Activated B cell treated with CpG ODN at 0.5 μM for 24 hours (primary cell): ENCODE results near the gene INTS4. TPM values are rescaled to one million over a fixed set of nuclear protein-coding genes. Genes with fewer than 3 reads are reported as not detected.
"Not testable (repeated sequence)": the region's sequence is repeated elsewhere in the genome, so short reads cannot be mapped to it uniquely, and the experiment has no call there.

Source experiments
- ATAC-seq: fragments of 200-7000 bp; cut with Tn5 transposase; one replicate; pipeline ENCODE4 v1.10.0; 2021; ENCODE audit warnings: low read depth, mild to moderate bottlenecking, moderate library complexity
- CTCF ChIA-PET: fragments of 350-600 bp; sonication (Branson Sonifier 250); formaldehyde crosslinking; loops from one replicate; lab custom pipeline; 2021; ENCODE audit warnings: antibody characterized with exemption; lab: Charles Lee
- POLR2A ChIA-PET: fragments of 350-600 bp; sonication (Branson Sonifier 250); formaldehyde crosslinking; loops from one replicate; lab custom pipeline; 2021; ENCODE audit warnings: antibody characterized with exemption; lab: Charles Lee
- DNase-seq: peaks from one replicate; pipeline ENCODE4 v3.0.0; 2022
- H3K27ac Mint-ChIP-seq: one replicate; pipeline ENCODE4 v1.8.0; 2020; ENCODE audit warnings: mixed read lengths
- H3K27me3 Mint-ChIP-seq: one replicate; pipeline ENCODE4 v1.8.0; 2021; ENCODE audit warnings: mixed read lengths
- H3K36me3 Mint-ChIP-seq: one replicate; pipeline ENCODE4 v1.8.0; 2021; ENCODE audit warnings: low read depth, mixed read lengths
- H3K4me1 Mint-ChIP-seq: one replicate; pipeline ENCODE4 v1.8.0; 2021; ENCODE audit warnings: mixed read lengths
- H3K4me3 Mint-ChIP-seq: one replicate; pipeline ENCODE4 v1.8.0; 2020; ENCODE audit warnings: mild to moderate bottlenecking, mixed read lengths
- H3K9me3 Mint-ChIP-seq: one replicate; pipeline ENCODE4 v1.8.0; 2020; ENCODE audit warnings: mixed read lengths
- CTCF ChIP-seq: fragments of 200-600 bp; IDR thresholded peaks from one replicate; pipeline ENCODE4 v1.8.0; 2022; ENCODE audit warnings: antibody characterized with exemption, mild to moderate bottlenecking
- intact Hi-C: fragments of 100-400 bp; cut with micrococcal nuclease; formaldehyde crosslinking; loops from one replicate; pipeline ENCODE4 v1.15.1; 2024
- total RNA-seq: library from RNA; stranded (reverse); gene quantifications from 2 replicates; pipeline ENCODE4 v1.2.3, GENCODE V29; 2022

INTS4 gene
- total RNA-seq, 1 donor from 2014 or later, result 62.3 TPM

- Mint-ChIP-seq H3K36me3 (peaks cover 44% of the 10 kb centered on the region), H3K4me1 (no peaks in the 10 kb centered on the region), H3K4me3 (no peak overlapping the region), H3K27me3 (no peaks in the 10 kb centered on the region), H3K9me3 (peaks cover 17% of the 10 kb centered on the region), H3K27ac (no peak overlapping the region)
- no peak for TF ChIP-seq CTCF
- no peak for DNase-seq
- intact Hi-C loops, result no loop called here
- ChIA-PET CTCF (no interaction called here), POLR2A (no interaction called here)
- ATAC-seq, result no peak
Observed at GRCh38 chr11:77854838-77855237, 139.6 kb downstream of the INTS4 start.

- ChIA-PET POLR2A (no interaction called here), CTCF (no interaction called here)
- TF ChIP-seq CTCF, result no peak
- ATAC-seq (no peak), DNase-seq (no peak)
- no peaks in the 10 kb centered on the region for H3K27me3 Mint-ChIP-seq
- peaks cover 15% of the 10 kb centered on the region for H3K9me3 Mint-ChIP-seq
- no peaks in the 10 kb centered on the region for H3K4me1 Mint-ChIP-seq
- no peak overlapping the region for H3K4me3 Mint-ChIP-seq
- no peak overlapping the region for H3K27ac Mint-ChIP-seq
- intact Hi-C loops, result no loop called here
- H3K36me3 Mint-ChIP-seq, result peaks cover 50% of the 10 kb centered on the region
Observed at GRCh38 chr11:77851503-77851902, 143.0 kb downstream of the INTS4 start.

- Mint-ChIP-seq H3K9me3 (peaks cover 20% of the 10 kb centered on the region), H3K36me3 (peaks cover 41% of the 10 kb centered on the region)
- H3K27ac Mint-ChIP-seq, intact Hi-C loops, CTCF ChIA-PET, H3K4me1 Mint-ChIP-seq, H3K4me3 Mint-ChIP-seq, ATAC-seq, H3K27me3 Mint-ChIP-seq, DNase-seq, POLR2A ChIA-PET: not testable (repeated sequence)
Observed at GRCh38 chr11:77843700-77844099, 150.8 kb downstream of the INTS4 start.

- intact Hi-C loops, result no loop called here
- TF ChIP-seq CTCF, result no peak
- ATAC-seq, result no peak
- ChIA-PET CTCF (no interaction called here), POLR2A (interaction anchor here (0.5 kb wide), 1 partner anchor 70 kb away, joined by 7 read pairs; no protein-coding TSS in a partner anchor)
- H3K4me1 Mint-ChIP-seq, result no peaks in the 10 kb centered on the region
- peaks cover 18% of the 10 kb centered on the region for H3K9me3 Mint-ChIP-seq
- no peaks in the 10 kb centered on the region for H3K27me3 Mint-ChIP-seq
- H3K27ac Mint-ChIP-seq, result no peak overlapping the region
- peaks cover 37% of the 10 kb centered on the region for H3K36me3 Mint-ChIP-seq
- H3K4me3 Mint-ChIP-seq, result no peak overlapping the region
- DNase-seq, result no peak
Observed at GRCh38 chr11:77842441-77843121, 151.9 kb downstream of the INTS4 start.

- CTCF ChIA-PET, result no interaction called here
- ATAC-seq, result no peak
- intact Hi-C loops, result no loop called here
- no peaks in the 10 kb centered on the region for H3K4me1 Mint-ChIP-seq
- no peak for DNase-seq
- H3K27ac Mint-ChIP-seq, result no peak overlapping the region
- peaks cover 4% of the 10 kb centered on the region for H3K9me3 Mint-ChIP-seq
- POLR2A ChIA-PET, result no interaction called here
- no peaks in the 10 kb centered on the region for H3K36me3 Mint-ChIP-seq
- no peaks in the 10 kb centered on the region for H3K27me3 Mint-ChIP-seq
- no peak overlapping the region for H3K4me3 Mint-ChIP-seq
- no peak for TF ChIP-seq CTCF
Observed at GRCh38 chr11:77833302-77833701, 161.2 kb downstream of the INTS4 start.
